BJ (cell line): ENCODE measurements around the gene WIPI1. TPM values are rescaled to one million over a fixed set of nuclear protein-coding genes. Genes with fewer than 3 reads are reported as not detected.
A peak's percentile ranks its signal among the peaks of the same experiment; 100 is the strongest.

ENCODE experiments used
- CTCF ChIA-PET: fragments of 350-600 bp; formaldehyde crosslinking; extraction: SDS; loops from one replicate; lab custom pipeline; 2021; ENCODE audit warnings: antibody characterized with exemption, inconsistent platforms; lab: Yijun Ruan, JAX
- POLR2A ChIA-PET: fragments of 300-600 bp; sonication (Branson Sonifier 250); formaldehyde crosslinking; extraction: SDS; loops from one replicate; lab custom pipeline; 2021; ENCODE audit warnings: antibody characterized with exemption; lab: Charles Lee
- DNase-seq: peaks from one replicate; pipeline ENCODE4 v3.0.0-alpha.2; 2011; ENCODE audit warnings: low read depth
- H3K27me3 ChIP-seq: 2 replicates; pipeline ENCODE4 v1.6.0; 2011; ENCODE audit warnings: low read length; ENCODE audit not compliant: control insufficient read depth, insufficient read depth
- H3K36me3 ChIP-seq: 2 replicates; pipeline ENCODE4 v1.5.1; 2011; ENCODE audit warnings: low read length; ENCODE audit not compliant: control insufficient read depth, insufficient read depth
- H3K4me3 ChIP-seq: 2 replicates; pipeline ENCODE4 v1.5.1; 2011; ENCODE audit warnings: low read depth, mild to moderate bottlenecking, control low read depth, low read length
- CTCF ChIP-seq: IDR thresholded peaks from 2 replicates; pipeline ENCODE4 v1.5.1; 2011; ENCODE audit warnings: low read depth, mild to moderate bottlenecking, control low read depth, inconsistent platforms, low read length, moderate library complexity; ENCODE audit not compliant: insufficient read depth
- polyA plus RNA-seq: library from polyadenylated mRNA; depleted of rRNA; stranded (reverse); fragments of >200 nt; gene quantifications from 2 replicates; pipeline ENCODE4 v1.2.3, GENCODE V29; 2011

Gene WIPI1
- polyA plus RNA-seq, 1 experiment, result 79.1 TPM

GRCh38 chr17:68468788-68469187 is 11.5 kb upstream of the WIPI1 start:
- H3K4me3 ChIP-seq, result no peak overlapping the region
- DNase-seq, result no peak
- TF ChIP-seq CTCF, result no peak
- H3K36me3 ChIP-seq, result no peaks in the 10 kb centered on the region
- ChIA-PET CTCF (interaction anchor here (0.6 to 3.4 kb wide), 7 partner anchors 42 to 296 kb away, joined by 3 to 15 read pairs (median 4); no protein-coding TSS in a partner anchor), POLR2A (no interaction called here)
- peaks cover 6% of the 10 kb centered on the region; the same call in 1 of the 2 replicates for H3K27me3 ChIP-seq

GRCh38 chr17:68468334-68468733 is 11.0 kb upstream of the WIPI1 start:
- Histone ChIP-seq H3K27me3 (peaks cover 6% of the 10 kb centered on the region; the same call in 1 of the 2 replicates), H3K36me3 (no peaks in the 10 kb centered on the region), H3K4me3 (no peak overlapping the region)
- ChIA-PET CTCF (interaction anchor here (0.6 to 3.4 kb wide), 8 partner anchors 29 to 296 kb away, joined by 3 to 15 read pairs (median 4); no protein-coding TSS in a partner anchor), POLR2A (no interaction called here)
- DNase-seq, result no peak
- no peak for TF ChIP-seq CTCF

- ChIA-PET POLR2A (no interaction called here), CTCF (interaction anchor here (0.7 to 2.3 kb wide), 10 partner anchors 10 to 290 kb away, joined by 3 to 8 read pairs (median 4); no protein-coding TSS in a partner anchor)
- H3K27me3 ChIP-seq, result peaks cover 6% of the 10 kb centered on the region; the same call in 1 of the 2 replicates
- no peak for DNase-seq
- H3K4me3 ChIP-seq, result no peak overlapping the region
- H3K36me3 ChIP-seq, result no peaks in the 10 kb centered on the region
- no peak for TF ChIP-seq CTCF
Observed at GRCh38 chr17:68463211-68464019, 6.1 kb upstream of the WIPI1 start.

- H3K4me3 ChIP-seq, result no peak overlapping the region
- H3K36me3 ChIP-seq, result no peaks in the 10 kb centered on the region
- peaks cover 6% of the 10 kb centered on the region; the same call in 1 of the 2 replicates for H3K27me3 ChIP-seq
- no peak for DNase-seq
- ChIA-PET CTCF (interaction anchor here (0.7 to 1.7 kb wide), 11 partner anchors 13 to 290 kb away, joined by 3 to 6 read pairs (median 3); no protein-coding TSS in a partner anchor), POLR2A (no interaction called here)
- peak; percentile 59 for TF ChIP-seq CTCF
Observed at GRCh38 chr17:68462381-68463210, 5.3 kb upstream of the WIPI1 start.

GRCh38 chr17:68461589-68461988 is 4.3 kb upstream of the WIPI1 start:
- CTCF ChIA-PET, result interaction anchor here (0.9 to 1.3 kb wide), 5 partner anchors 12 to 289 kb away, joined by 3 to 6 read pairs (median 3); no protein-coding TSS in a partner anchor
- 0 out of 2 replicates have a peak, but pooled peaks cover 2% of the 10 kb centered on the region for H3K27me3 ChIP-seq
- POLR2A ChIA-PET, result no interaction called here
- no peaks in the 10 kb centered on the region for H3K36me3 ChIP-seq
- no peak for DNase-seq
- no peak overlapping the region for H3K4me3 ChIP-seq
- TF ChIP-seq CTCF, result no peak
